Islet precursor cell (in vitro differentiated cells): ENCODE results near the gene GPR180.

Experiments
- DNase-seq: peaks from one replicate; pipeline ENCODE4 v3.0.0-alpha.2; 2018

GPR180 gene

GRCh38 chr13:94601446-94602431, at the start of gene GPR180:
TSS of gene GPR180 (plus strand) at chr13:94601857. CDS start at chr13:94601928, 71 bp downstream.
- DNase-seq: peak; percentile 99

DNA sequence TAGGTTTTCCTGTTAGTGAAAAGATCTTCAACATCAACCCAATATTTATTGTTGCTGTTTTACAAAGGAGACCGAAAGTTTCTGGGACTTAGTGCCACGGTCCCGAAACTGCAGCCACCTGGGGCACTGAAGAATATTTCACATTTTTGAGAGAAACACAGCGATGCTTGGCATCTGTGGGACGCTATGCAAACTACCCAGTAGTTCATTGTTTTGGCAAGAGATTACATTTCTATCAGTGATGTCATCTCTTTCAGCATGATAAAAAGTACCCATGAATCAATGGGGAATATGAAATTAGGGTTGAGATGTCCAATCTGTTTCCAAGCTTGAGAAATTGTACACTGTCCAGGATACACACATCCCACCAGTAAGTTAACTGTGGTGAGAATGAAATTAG, 49.6 kb upstream of the GPR180 start:
- no peak for DNase-seq

- no peak for DNase-seq
Observed at GRCh38 chr13:94553766-94554165, 47.9 kb upstream of the GPR180 start.

- no peak for DNase-seq
Observed at GRCh38 chr13:94556041-94556440, 45.6 kb upstream of the GPR180 start.

DNA sequence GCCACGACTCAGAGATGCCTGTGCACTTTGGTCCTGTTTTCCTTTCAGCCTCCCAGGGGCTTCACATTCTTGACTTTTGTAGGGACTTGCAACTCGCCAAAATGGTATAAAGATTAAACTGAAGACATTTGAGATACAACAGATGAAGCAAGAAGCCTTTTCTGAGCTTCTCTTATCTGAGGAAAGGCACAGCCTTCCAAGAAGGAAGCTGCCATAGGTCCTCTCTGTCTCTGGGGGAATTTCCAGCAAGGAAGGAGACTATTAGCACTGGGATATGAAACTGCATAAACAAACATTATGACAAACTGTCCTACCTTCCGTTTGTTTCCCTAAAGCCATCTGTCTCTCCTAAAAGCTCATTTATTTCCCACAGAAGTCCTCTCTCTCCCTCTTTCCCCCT, 45.0 kb upstream of the GPR180 start:
- no peak for DNase-seq

GRCh38 chr13:94557684-94558235, 43.9 kb upstream of the GPR180 start:
- DNase-seq: no peak

- no peak for DNase-seq
Observed at GRCh38 chr13:94558716-94559115, 42.9 kb upstream of the GPR180 start.

- no peak for DNase-seq
Observed at GRCh38 chr13:94559222-94559795, 42.3 kb upstream of the GPR180 start.

GRCh38 chr13:94560116-94560515, 41.5 kb upstream of the GPR180 start:
- DNase-seq: no peak

GRCh38 chr13:94561126-94561525, 40.5 kb upstream of the GPR180 start:
- DNase-seq: no peak

DNA sequence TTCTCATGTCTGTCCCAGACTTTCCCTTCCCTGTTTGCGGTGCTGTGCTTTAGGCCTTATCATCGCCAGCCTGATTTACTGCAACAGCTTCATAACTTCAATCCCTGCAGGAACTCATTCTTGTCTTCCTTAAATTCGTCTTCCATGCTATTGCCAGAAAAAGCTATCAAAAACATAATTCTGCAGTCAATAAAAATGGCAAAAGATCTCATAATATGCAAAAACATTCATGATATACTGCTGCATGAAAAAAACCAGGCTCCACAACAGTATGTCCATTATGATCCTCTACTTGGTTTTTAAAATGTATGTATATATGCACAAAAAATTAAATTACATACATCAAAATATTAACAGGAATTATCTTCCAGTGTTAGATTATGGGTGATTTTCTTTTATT, 34.1 kb upstream of the GPR180 start:
- DNase-seq: no peak

DNA sequence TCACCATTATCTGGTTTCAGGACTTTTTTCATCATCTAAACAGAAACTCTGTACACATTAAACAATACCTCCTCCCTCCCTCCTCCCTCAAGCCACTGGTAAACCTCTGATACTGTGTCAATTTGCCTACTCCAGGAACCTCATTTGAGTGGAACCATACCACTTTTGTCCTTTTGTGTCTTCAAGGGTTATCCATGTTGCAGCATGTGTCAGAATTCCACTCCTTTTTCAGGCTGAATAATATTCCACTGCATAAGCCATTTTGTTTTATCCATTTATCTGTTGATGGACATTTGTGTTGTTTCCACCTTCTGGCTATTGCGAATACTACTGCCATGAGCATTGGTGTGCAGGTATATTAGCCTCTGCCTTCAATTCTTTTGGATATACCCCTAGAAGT, 33.2 kb upstream of the GPR180 start:
- no peak for DNase-seq

GRCh38 chr13:94569615-94570014, 32.0 kb upstream of the GPR180 start:
- DNase-seq: no peak

DNA sequence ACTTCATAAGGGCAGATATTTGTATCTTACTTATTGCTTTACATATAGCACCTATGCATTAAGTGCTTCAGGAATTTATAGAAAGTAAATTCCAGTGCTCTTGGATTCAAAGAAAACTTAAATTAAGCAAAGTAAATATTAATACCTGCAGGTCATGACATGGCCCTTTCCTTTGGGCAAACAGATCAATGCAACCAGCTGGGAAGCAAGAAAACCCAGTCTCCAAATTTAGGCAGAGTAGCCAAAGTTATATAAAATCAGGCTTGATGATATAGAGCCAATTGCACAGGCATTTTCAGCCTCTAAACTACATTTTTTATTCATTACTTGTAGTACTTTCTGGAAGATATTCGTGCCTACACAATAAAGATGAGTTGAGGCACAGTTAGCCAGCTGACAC, 22.6 kb upstream of the GPR180 start:
- DNase-seq: no peak

DNA sequence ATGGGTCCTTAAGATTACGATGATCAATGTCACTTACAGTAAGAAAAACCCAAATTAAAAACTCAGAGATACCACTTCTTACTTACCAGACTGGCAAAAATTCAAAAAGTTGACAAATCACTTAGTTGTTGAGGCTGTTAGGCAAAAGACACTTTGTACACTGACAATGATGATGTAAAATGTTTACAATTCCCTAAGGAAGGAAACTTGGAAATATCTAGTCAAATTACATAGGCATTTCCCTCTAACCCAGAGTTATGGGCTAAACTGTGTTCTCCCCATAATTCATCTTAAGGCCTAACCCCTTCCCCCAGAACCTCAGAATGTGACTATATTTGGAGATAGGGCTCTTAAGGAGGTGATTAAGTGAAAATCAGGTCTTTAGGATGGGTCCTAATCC, 17.7 kb upstream of the GPR180 start:
- no peak for DNase-seq

DNA sequence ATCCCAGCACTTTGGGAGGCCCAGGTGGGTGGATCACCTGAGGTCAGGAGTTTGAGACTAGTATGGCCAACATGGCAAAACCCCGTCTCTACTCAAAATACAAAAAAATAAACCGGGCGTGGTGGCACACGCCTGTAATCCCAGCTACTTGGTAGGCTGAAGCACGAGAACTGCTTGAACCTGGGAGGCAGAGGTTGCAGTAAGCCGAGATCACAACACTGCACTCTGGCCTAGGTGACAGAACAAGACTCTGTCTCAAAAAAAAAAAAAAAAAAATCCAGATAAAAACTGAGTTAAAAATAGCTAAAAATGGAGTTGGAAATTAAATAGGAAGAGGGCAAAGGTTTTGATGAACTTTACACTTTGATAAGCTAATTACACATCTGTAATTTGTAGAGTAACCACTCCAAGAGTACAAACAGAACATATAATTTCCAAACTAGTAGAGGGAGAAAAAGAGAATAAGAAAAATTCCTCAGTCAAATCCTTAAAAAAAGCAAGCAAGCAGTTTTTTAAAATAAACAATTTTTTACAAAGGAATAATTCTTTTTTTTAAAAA, 16.0 kb upstream of the GPR180 start:
- no peak for DNase-seq

GRCh38 chr13:94586371-94586770, 15.3 kb upstream of the GPR180 start:
- no peak for DNase-seq

DNA sequence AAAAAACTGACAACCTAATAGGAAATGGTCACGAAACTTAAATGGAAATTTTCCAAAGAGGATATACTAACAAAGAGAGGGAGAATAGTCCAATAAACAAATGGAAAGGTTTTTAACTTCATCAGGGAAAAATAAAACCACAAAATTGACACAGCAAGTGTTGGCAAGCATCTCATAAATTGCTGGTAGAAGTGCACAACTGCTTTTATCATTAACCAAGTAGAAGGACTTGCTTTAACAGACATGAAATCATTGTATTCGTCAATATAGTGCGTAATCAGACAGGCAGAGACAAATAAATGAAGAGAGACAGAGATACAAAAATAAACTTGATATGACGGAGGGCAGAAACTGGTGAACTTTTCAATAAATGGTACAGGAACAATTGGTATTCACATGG, 13.1 kb upstream of the GPR180 start:
- no peak for DNase-seq

DNA sequence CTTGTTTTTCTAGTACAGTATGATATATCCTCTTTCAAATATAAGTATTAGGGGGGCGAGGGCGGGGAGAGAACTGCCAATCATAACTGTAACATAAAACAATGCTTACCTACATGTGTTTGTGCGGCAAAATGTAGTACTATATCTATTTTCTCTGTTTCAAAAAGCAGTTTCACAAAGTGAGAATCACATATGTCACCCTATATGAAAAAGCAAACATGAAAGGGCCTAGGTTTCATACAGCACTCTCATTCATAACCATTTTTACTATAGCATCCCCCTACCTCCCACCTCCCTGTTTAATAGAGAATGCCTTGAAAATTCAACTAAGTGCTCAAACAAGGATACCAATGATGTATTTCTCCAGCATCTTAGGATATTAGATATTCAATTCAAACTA, 10.9 kb upstream of the GPR180 start:
- DNase-seq: no peak

DNA sequence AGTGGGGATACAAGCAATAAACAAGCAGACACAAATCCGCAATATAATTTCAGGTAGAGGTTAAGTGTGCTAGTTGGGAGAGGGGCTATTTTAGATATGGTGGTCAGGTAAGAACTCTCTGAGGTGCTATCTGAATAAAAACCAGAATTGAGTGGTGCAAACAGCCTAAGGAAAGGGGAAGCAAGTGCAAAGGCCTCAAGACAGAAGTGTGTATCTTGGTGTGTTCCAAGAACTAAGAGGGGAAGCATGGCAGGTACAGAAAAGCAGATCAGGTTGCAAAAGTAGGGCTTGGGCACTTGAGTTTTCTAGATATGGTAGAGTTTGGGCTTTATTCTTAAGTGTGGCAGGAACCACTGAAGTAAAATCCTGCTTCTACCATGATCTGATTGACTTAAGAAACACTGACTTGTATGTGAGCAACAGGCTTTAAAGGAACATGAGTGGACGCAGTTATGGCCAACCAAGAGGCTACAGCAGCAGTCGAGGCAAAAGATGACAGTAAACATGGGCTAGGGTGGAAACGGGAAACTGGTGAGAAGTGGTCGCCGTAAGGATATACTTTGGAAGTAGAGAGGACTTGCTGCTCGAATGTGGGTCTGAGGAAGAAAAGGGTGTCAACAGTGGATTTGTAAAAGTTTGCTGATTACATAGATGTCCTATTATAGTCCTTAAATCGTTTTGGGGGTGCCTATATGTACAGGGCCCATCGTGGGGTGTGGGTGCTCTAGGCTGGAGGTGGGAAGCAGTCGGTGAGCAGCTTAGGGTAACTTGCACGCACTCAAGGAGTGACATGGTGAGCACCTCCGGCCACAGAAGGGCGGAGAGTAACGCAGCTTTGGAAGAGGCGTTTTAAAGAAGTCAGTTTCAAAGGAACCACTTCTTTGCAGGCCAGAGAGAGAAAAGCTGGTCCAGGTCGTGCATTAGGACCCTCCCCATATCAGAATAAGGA, 6.4 kb upstream of the GPR180 start:
- peak; percentile 63 for DNase-seq

- DNase-seq: peak; percentile 97
Observed at GRCh38 chr13:94595950-94596574, 5.6 kb upstream of the GPR180 start, which contains the start of gene TGDS. TSS of gene TGDS (minus strand) at chr13:94596152. CDS start at chr13:94596136, 16 bp downstream.

DNA sequence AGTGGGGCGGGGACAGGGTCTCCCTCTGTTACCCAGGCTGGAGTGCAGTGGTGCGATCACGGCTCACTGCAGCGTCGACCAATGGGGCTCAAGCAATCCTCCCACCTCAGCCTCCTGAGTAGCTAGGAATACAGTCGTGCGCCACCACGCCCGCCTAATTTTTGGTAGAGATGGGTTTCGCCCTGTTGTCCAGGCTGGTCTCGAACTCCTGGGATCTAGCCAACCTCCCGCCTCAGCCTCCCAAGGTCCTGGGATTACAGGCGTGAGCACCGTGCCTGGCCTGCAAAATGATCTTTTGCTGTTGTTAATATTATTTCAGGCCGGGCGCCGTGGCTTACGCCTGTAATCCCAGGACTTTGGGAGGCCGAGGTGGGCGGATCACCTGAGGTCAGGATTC, 5.1 kb upstream of the GPR180 start:
- no peak for DNase-seq
